ENCODE results near the gene GALR2. TPM values are rescaled to one million over a fixed set of nuclear protein-coding genes. Genes with fewer than 3 reads are reported as not detected.

GALR2 gene
- total RNA-seq, 1 experiment from 2014 or later, result not detected

- peak; percentile 61 for DNase-seq
- Histone ChIP-seq H4K20me1 (ENCODE audit: insufficient read depth, low read depth, low read length) (peaks cover 14% of the 10 kb centered on the region; the same call in 1 of the 2 replicates), H3K9me2 (replicated peaks; ENCODE audit: insufficient read depth, low read length) (no peaks in the 10 kb centered on the region), H3K9me3 (ENCODE audit: low read length) (no peaks in the 10 kb centered on the region), H3K4me1 (ENCODE audit: low read length) (peaks cover 11% of the 10 kb centered on the region), H3K79me2 (ENCODE audit: low read length) (no peaks in the 10 kb centered on the region), H3K27me3 (ENCODE audit: low read length) (no peaks in the 10 kb centered on the region), H3K36me3 (ENCODE audit: insufficient read depth, low read length) (no peaks in the 10 kb centered on the region), H3K4me3 (ENCODE audit: low read length) (no peak overlapping the region), H2AFZ (ENCODE audit: low read length) (no peak overlapping the region), H3K4me2 (ENCODE audit: low read depth, low read length, poor library complexity, severe bottlenecking) (no peak overlapping the region), H3K27ac (ENCODE audit: low read length) (no peak overlapping the region), H3K9ac (ENCODE audit: low read length) (no peak overlapping the region)
These were observed 5.6 kb downstream of the GALR2 start for GRCh38 chr17:76079956-76080767.

DNA sequence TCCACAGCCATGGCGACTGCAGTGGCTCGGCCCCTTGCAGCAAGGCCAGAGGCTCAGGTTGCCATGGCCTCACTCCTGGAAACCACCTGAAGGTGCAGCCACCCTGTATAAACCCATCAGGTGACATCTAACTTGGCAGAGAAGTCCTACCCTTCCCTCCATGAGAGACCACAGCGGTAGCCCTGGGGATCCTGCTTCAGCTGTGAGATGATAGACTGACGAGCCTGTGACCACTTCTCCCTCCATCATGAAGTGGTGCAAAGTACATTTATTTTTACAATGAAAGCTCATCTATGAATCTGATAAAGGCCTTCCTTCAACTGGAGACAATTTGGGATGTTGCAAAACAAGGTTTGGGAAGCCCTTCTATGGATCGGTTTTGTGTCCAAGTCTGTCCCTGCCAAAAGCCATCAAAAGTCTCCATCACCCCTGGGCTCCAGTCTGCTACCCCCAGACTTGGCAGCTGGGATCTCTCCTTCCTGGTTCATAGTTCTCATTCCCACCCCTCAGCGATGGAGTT lies 6.2 kb downstream of the GALR2 start:
- no peaks in the 10 kb centered on the region for H3K36me3 ChIP-seq (ENCODE audit: insufficient read depth, low read length)
- no peaks in the 10 kb centered on the region for H3K27me3 ChIP-seq (ENCODE audit: low read length)
- no peak overlapping the region for H3K4me3 ChIP-seq (ENCODE audit: low read length)
- no peak overlapping the region for H2AFZ ChIP-seq (ENCODE audit: low read length)
- H3K9me2 ChIP-seq (replicated peaks; ENCODE audit: insufficient read depth, low read length), result no peaks in the 10 kb centered on the region
- DNase-seq, result peak; percentile 55
- no peaks in the 10 kb centered on the region for H3K79me2 ChIP-seq (ENCODE audit: low read length)
- H3K9me3 ChIP-seq (ENCODE audit: low read length), result no peaks in the 10 kb centered on the region
- peaks cover 14% of the 10 kb centered on the region; the same call in 1 of the 2 replicates for H4K20me1 ChIP-seq (ENCODE audit: insufficient read depth, low read depth, low read length)
- peaks cover 11% of the 10 kb centered on the region for H3K4me1 ChIP-seq (ENCODE audit: low read length)
- H3K4me2 ChIP-seq (ENCODE audit: low read depth, low read length, poor library complexity, severe bottlenecking), result no peak overlapping the region
- no peak overlapping the region for H3K9ac ChIP-seq (ENCODE audit: low read length)
- no peak overlapping the region for H3K27ac ChIP-seq (ENCODE audit: low read length)

GRCh38 chr17:76081295-76082210 lies 7.0 kb downstream of the GALR2 start:
- no peaks in the 10 kb centered on the region for H3K79me2 ChIP-seq (ENCODE audit: low read length)
- H3K4me3 ChIP-seq (ENCODE audit: low read length), result no peak overlapping the region
- H3K9ac ChIP-seq (ENCODE audit: low read length), result no peak overlapping the region
- no peak overlapping the region for H3K27ac ChIP-seq (ENCODE audit: low read length)
- no peaks in the 10 kb centered on the region for H3K9me3 ChIP-seq (ENCODE audit: low read length)
- no peak overlapping the region for H3K4me2 ChIP-seq (ENCODE audit: low read depth, low read length, poor library complexity, severe bottlenecking)
- H2AFZ ChIP-seq (ENCODE audit: low read length), result no peak overlapping the region
- H3K36me3 ChIP-seq (ENCODE audit: insufficient read depth, low read length), result no peaks in the 10 kb centered on the region
- DNase-seq, result no peak
- H4K20me1 ChIP-seq (ENCODE audit: insufficient read depth, low read depth, low read length), result peaks cover 14% of the 10 kb centered on the region; the same call in 1 of the 2 replicates
- H3K27me3 ChIP-seq (ENCODE audit: low read length), result no peaks in the 10 kb centered on the region
- peaks cover 11% of the 10 kb centered on the region for H3K4me1 ChIP-seq (ENCODE audit: low read length)
- no peaks in the 10 kb centered on the region for H3K9me2 ChIP-seq (replicated peaks; ENCODE audit: insufficient read depth, low read length)

DNA sequence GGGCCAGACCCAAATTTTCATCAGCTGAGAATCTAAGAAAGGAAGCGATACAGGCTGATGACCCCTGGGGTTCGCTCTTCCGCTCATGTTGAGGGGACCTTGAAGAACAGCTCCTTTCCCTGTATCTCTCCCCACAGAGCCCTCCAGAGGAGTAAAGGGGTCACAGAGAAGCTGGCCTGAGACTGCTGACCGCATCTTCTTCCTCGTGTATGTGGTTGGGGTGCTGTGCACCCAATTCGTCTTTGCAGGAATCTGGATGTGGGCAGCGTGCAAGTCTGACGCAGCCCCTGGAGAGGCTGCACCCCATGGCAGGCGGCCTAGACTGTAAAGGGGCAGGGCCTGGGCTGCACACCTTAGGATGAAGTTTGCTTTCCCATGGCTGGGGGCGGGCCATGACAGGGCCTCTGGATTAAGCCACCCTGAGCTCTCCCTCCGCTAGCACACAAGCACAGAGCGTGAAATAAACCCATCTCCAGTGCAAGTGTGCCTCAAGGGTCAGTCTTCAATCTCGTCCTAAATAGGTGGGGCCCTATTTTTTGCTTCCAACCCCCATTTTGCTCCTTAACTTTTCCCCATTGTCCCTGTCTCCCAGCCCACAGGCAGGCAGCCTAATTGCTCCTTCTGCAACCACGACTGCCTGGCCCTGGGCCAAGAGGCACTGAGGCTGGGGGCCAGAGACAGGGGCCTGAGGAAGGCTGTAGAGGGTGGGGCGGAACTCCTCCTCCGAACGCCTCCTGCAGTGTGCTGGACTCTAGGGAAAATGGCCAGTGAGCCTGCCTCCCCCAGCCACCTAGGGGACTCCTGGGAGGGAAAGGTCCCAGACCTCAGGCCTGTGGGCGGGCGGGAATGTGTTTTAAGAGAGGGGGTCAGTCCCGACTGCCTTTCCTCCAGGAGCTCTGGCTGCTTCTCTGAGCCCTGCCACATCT lies 8.0 kb downstream of the GALR2 start:
- Histone ChIP-seq H3K4me3 (ENCODE audit: low read length) (no peak overlapping the region), H3K27me3 (ENCODE audit: low read length) (no peaks in the 10 kb centered on the region), H3K27ac (ENCODE audit: low read length) (no peak overlapping the region), H3K4me1 (ENCODE audit: low read length) (peaks cover 11% of the 10 kb centered on the region), H3K36me3 (ENCODE audit: insufficient read depth, low read length) (no peaks in the 10 kb centered on the region), H2AFZ (ENCODE audit: low read length) (no peak overlapping the region), H4K20me1 (ENCODE audit: insufficient read depth, low read depth, low read length) (peaks cover 14% of the 10 kb centered on the region; the same call in 1 of the 2 replicates), H3K9me2 (replicated peaks; ENCODE audit: insufficient read depth, low read length) (no peaks in the 10 kb centered on the region), H3K9ac (ENCODE audit: low read length) (no peak overlapping the region), H3K4me2 (ENCODE audit: low read depth, low read length, poor library complexity, severe bottlenecking) (no peak overlapping the region), H3K79me2 (ENCODE audit: low read length) (no peaks in the 10 kb centered on the region), H3K9me3 (ENCODE audit: low read length) (no peaks in the 10 kb centered on the region)
- DNase-seq, result no peak

GRCh38 chr17:76083536-76084182 lies 9.1 kb downstream of the GALR2 start:
- H2AFZ ChIP-seq (ENCODE audit: low read length), result no peak overlapping the region
- no peak for DNase-seq
- H3K27ac ChIP-seq (ENCODE audit: low read length), result no peak overlapping the region
- no peak overlapping the region for H3K4me2 ChIP-seq (ENCODE audit: low read depth, low read length, poor library complexity, severe bottlenecking)
- no peak overlapping the region for H3K9ac ChIP-seq (ENCODE audit: low read length)
- no peak overlapping the region for H3K4me3 ChIP-seq (ENCODE audit: low read length)
- H4K20me1 ChIP-seq (ENCODE audit: insufficient read depth, low read depth, low read length), result peaks cover 14% of the 10 kb centered on the region; the same call in 1 of the 2 replicates
- H3K36me3 ChIP-seq (ENCODE audit: insufficient read depth, low read length), result no peaks in the 10 kb centered on the region
- H3K9me3 ChIP-seq (ENCODE audit: low read length), result no peaks in the 10 kb centered on the region
- no peaks in the 10 kb centered on the region for H3K79me2 ChIP-seq (ENCODE audit: low read length)
- H3K9me2 ChIP-seq (replicated peaks; ENCODE audit: insufficient read depth, low read length), result no peaks in the 10 kb centered on the region
- peaks cover 11% of the 10 kb centered on the region for H3K4me1 ChIP-seq (ENCODE audit: low read length)
- H3K27me3 ChIP-seq (ENCODE audit: low read length), result no peaks in the 10 kb centered on the region

DNA sequence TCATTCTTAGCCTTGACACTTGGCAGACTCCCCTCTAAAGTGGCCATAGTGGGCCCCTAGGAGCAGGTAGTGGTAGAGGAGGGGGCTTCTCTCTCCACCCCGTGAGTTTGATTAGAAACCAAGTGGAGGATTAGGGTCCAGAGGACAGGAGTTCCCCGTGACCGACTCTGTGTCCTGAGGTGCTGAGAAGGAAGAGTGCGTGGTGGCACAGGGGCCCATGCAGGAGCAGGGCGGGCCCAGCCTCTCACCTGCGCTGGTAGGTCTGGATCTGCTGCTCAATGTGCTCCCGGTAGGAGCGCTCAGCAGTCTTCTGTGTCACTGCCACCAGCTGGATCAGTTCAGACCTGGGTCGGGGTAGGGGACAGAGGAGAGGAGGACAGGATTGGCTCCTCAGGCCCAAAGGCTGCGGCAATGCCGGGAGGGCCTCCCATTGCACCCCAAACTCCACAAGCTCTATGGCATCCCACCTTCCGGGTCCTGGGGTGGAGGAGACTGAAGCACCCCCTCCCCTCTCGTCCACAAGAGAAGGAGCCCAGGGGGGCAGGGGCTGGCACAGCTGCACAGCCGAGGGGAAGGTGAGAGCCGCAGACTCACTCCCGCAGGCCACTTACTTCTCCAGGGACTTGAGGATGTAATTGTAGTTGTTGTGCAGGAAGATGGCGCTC lies 10.6 kb downstream of the GALR2 start:
- Histone ChIP-seq H3K27me3 (ENCODE audit: low read length) (no peaks in the 10 kb centered on the region), H3K36me3 (ENCODE audit: insufficient read depth, low read length) (no peaks in the 10 kb centered on the region), H3K9me2 (replicated peaks; ENCODE audit: insufficient read depth, low read length) (no peaks in the 10 kb centered on the region), H3K79me2 (ENCODE audit: low read length) (no peaks in the 10 kb centered on the region), H3K4me1 (ENCODE audit: low read length) (peaks cover 7% of the 10 kb centered on the region), H3K9ac (ENCODE audit: low read length) (no peak overlapping the region), H3K4me3 (ENCODE audit: low read length) (no peak overlapping the region), H2AFZ (ENCODE audit: low read length) (no peak overlapping the region), H3K4me2 (ENCODE audit: low read depth, low read length, poor library complexity, severe bottlenecking) (no peak overlapping the region), H4K20me1 (ENCODE audit: insufficient read depth, low read depth, low read length) (peaks cover 8% of the 10 kb centered on the region; the same call in 1 of the 2 replicates), H3K27ac (ENCODE audit: low read length) (no peak overlapping the region), H3K9me3 (ENCODE audit: low read length) (no peaks in the 10 kb centered on the region)
- no peak for DNase-seq

All from Karpas-422 (cell line).